HG03066 (cell line): ENCODE results near the gene KRT7.

Experiments used
- ATAC-seq: cut with Tn5 transposase; IDR thresholded peaks from one replicate; pipeline ENCODE4 v1.9.1; 2021; ENCODE audit warnings: low read depth; ENCODE audit not compliant: unreplicated experiment

Gene KRT7

GRCh38 chr12:52294803-52295202, 61.8 kb downstream of the KRT7 start:
- no peak for ATAC-seq

DNA sequence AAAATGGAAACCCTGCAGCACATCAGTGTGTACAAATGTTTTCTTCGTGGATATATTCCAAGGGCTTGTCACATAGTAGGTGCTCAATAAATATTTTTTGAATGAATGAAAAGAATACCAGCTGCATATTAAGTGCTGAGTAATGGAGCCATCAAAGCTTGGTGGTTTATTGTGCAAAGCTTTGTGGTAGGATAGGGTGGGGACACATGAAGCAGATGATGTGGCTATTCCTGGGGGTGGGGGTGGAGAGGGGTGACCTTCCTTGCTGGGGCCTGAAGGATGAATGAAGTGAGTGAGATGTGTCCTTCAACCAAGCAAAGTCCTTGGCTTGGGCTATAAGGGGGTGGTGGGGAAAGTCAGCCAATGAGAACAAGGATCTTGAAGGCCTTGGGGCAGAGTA, 62.6 kb downstream of the KRT7 start:
- ATAC-seq = no peak

DNA sequence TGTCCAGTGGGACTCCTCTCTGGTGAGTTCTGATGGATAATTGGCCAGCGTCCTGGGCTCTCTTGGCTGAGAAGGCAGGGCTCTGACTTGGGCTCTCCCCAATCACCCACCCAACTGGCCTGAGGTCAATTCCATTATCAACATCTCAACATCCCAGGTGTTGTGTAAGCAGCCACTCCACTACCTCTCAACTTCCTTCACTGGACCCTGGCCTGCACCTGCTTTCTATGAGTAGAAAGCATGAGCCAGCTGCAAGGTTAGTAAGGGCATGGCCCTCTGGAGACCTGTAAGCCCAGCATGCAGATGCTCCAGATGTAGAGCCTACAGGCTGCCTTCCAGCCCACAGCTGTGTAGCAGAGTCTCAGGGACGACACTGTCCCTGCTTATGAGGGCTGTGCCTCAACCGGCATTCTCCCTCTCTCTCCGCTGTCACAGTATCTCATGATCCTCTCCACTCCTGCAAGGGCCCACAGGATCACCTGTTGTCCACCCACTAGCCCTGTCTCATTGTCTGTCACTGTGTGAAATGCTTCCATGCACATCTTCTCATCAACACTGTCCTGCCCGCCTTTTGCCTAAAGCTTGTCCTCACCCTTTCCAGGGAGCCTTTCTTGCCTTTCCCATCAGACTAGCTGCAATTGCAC, 63.7 kb downstream of the KRT7 start:
- no peak for ATAC-seq
